ENCODE measurements around the gene RBM42. TPM values are rescaled to one million over a fixed set of nuclear protein-coding genes. Genes with fewer than 3 reads are reported as not detected.

The RBM42 gene
- total RNA-seq, 4 donors from 2014 or later, result 35.0 to 41.7 (median 39.6) TPM

DNA sequence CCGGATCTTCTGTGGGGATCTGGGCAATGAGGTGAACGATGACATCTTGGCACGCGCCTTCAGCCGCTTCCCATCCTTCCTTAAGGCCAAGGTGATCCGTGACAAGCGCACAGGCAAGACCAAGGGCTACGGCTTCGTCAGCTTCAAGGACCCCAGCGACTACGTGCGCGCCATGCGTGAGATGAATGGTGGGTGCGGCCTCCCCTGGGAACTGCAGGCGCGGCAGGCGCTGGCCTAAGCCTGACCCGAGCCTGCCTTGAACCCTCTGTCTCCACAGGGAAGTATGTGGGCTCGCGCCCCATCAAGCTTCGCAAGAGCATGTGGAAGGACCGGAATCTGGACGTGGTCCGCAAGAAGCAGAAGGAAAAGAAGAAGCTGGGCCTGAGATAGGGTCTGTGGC is 8.3 kb downstream of the RBM42 start:
- DNase-seq (ENCODE audit: low spot score), result no peak
- ATAC-seq (ENCODE audit: low FRiP score), result no peak
- TF ChIP-seq, protein P1, sequence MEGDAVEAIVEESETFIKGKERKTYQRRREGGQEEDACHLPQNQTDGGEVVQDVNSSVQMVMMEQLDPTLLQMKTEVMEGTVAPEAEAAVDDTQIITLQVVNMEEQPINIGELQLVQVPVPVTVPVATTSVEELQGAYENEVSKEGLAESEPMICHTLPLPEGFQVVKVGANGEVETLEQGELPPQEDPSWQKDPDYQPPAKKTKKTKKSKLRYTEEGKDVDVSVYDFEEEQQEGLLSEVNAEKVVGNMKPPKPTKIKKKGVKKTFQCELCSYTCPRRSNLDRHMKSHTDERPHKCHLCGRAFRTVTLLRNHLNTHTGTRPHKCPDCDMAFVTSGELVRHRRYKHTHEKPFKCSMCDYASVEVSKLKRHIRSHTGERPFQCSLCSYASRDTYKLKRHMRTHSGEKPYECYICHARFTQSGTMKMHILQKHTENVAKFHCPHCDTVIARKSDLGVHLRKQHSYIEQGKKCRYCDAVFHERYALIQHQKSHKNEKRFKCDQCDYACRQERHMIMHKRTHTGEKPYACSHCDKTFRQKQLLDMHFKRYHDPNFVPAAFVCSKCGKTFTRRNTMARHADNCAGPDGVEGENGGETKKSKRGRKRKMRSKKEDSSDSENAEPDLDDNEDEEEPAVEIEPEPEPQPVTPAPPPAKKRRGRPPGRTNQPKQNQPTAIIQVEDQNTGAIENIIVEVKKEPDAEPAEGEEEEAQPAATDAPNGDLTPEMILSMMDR (IDR thresholded peaks at IDR 0.05), result no peak

GRCh38 chr19:35639321-35639639 is 10.4 kb downstream of the RBM42 start:
- DNase-seq (ENCODE audit: low spot score) (no peak), ATAC-seq (ENCODE audit: low FRiP score) (no peak)
- TF ChIP-seq, protein P1 (IDR thresholded peaks at IDR 0.05), result no peak

GRCh38 chr19:35639863-35640262 is 11.0 kb downstream of the RBM42 start:
- TF ChIP-seq, protein P1 (IDR thresholded peaks at IDR 0.05), result no peak
- no peak for DNase-seq (ENCODE audit: low spot score)

GRCh38 chr19:35641515-35642151 is 12.8 kb downstream of the RBM42 start, which contains the start of gene ETV2:
Gene ETV2 (plus strand): TSS chr19:35641745. CDS start chr19:35642461, 716 bp downstream.
- TF ChIP-seq, protein P1 (IDR thresholded peaks at IDR 0.05), result no peak
- no peak for DNase-seq (ENCODE audit: low spot score)
- ATAC-seq (ENCODE audit: low FRiP score), result no peak

More at GRCh38 chr19:35639863-35640262, 11.0 kb downstream of the RBM42 start:
- ATAC-seq (ENCODE audit: low FRiP score), result no peak

- no peak for ATAC-seq (ENCODE audit: low FRiP score)
- TF ChIP-seq, protein P1 (IDR thresholded peaks at IDR 0.05), result no peak
- DNase-seq (ENCODE audit: low spot score), result no peak
Observed at GRCh38 chr19:35642312-35642711, 13.5 kb downstream of the RBM42 start.

GRCh38 chr19:35642798-35643254 is 14.0 kb downstream of the RBM42 start:
- DNase-seq (ENCODE audit: low spot score), result no peak
- TF ChIP-seq, protein P1 (IDR thresholded peaks at IDR 0.05), result no peak
- ATAC-seq (ENCODE audit: low FRiP score), result no peak
